Colonic mucosa (tissue), 4 donors: ENCODE data around the gene TRMT44. TPM values are rescaled to one million over a fixed set of nuclear protein-coding genes. Genes with fewer than 3 reads are reported as not detected.

Experiments used
- DNase-seq: peaks from one replicate; pipeline ENCODE4 v3.0.0-alpha.2; 2020
- H3K27ac ChIP-seq: fragments of 200-600 bp; one replicate; pipeline ENCODE4 v1.8.0; 2021
- H3K27me3 ChIP-seq: fragments of 200-600 bp; one replicate; pipeline ENCODE4 v1.8.0; 2021
- H3K36me3 ChIP-seq: fragments of 200-600 bp; one replicate; pipeline ENCODE4 v1.8.0; 2021
- H3K4me1 ChIP-seq: fragments of 200-600 bp; one replicate; pipeline ENCODE4 v1.8.0; 2021; ENCODE audit warnings: mild to moderate bottlenecking
- H3K4me3 ChIP-seq: fragments of 200-600 bp; one replicate; pipeline ENCODE4 v1.8.0; 2021
- H3K9ac ChIP-seq, 2 donors: one replicate each; pipeline ENCODE4 v1.7.0; 2013; ENCODE audit warnings: control low read depth in 2 of 2, low read depth in 2 of 2, low read length in 2 of 2
- H3K9me3 ChIP-seq: fragments of 200-600 bp; one replicate; pipeline ENCODE4 v1.8.0; 2021
- intact Hi-C: fragments of 100-400 bp; cut with DNase I; formaldehyde crosslinking; loops from one replicate; pipeline ENCODE4 v1.14.1; 2022
- total RNA-seq, 2 donors: library from RNA; stranded (reverse); fragmentation: NEBNext Ultra II Directional in 1 of 2; extraction: Animal tissue kit (Norgen Biotek cat#: 25700) in 1 of 2; gene quantifications; one replicate each; pipeline ENCODE4 v1.2.1, GENCODE V29; 2021
- TF ChIP-seq, protein P1 (sequence below): fragments of 200-600 bp; IDR thresholded peaks from one replicate; pipeline ENCODE4 v1.8.0; 2022; ENCODE audit warnings: antibody characterized with exemption, mild to moderate bottlenecking
- donor health status: healthy.
- donor health status: DM: no; HTN: no; CAD: no.
- donor health status: DM: no; HTN: no; CAD: no.

The TRMT44 gene
- total RNA-seq, 2 donors from 2014 or later: 10.3 to 15.6 TPM

DNA sequence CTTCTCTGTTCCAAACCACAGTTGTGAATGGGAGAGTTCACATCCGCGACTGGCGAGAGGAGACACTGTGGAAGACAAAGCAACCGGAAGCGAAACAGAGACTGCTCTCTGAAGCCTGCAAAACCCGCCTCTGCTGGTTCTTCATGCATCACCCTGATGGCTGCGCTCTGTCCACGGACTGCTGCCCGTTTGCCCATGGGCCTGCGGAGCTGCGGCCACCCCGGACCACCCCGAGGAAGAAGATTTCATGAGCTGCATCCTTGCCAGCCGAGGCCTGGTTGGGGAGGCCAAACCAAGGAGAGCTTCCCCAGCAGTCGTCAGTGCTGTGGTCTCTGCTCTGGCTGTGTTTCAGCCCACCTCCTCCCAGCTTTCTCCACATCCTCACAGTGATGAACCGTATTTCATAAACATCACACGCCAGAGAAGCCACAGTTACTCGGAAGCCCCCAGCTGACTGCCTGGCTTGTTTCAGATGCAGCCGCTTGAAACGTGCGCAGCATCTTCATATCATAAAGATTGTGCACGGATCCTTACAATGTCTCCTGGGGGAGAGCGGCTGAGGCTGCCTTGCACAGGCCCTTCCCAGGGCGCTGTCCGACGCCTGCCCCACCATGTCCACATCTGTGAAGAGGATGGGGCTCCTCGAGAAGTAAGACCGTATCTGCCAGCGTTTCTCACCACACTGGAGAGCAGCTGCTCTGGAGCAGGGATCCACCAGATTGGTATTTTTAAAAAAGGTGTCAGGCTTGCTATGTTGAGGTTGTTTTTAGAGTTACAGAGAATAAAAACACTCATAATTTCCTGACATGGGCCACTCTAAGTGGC is 35.4 kb downstream of the TRMT44 start:
- no peaks in the 10 kb centered on the region for H3K27me3 ChIP-seq
- intact Hi-C loops: no loop called here
- no peak overlapping the region for H3K27ac ChIP-seq

DNA sequence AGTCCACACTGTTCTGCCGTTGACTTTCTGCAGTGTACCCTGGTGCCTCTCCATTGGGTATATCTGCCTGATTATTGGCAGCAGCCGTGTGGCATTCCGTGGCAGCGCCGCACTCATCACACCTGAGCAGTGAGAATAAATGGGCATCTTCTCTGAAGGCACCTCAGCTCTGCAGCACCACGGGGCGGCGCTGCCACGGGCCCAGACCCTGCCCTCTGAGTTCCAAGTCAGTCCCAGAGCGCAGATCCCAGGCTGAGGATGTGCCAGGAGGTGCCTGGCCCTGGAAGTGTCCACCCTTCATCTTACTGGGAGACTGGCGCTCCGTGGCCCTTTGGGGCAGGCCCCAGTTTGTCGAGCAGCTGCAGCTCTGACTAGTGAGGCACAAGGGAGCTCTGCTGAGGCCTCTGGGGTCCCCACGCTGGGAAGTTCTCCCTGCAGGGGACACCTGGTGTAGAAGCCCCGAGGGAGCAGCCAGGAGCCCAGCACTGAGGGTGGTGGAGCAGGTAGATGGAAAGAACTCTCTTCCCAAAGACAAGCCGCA is 36.6 kb downstream of the TRMT44 start:
- H3K27ac ChIP-seq: no peak overlapping the region
- no peak overlapping the region for H3K9ac ChIP-seq
- H3K36me3 ChIP-seq: no peaks in the 10 kb centered on the region
- H3K27me3 ChIP-seq: no peaks in the 10 kb centered on the region
- TF ChIP-seq, protein P1, sequence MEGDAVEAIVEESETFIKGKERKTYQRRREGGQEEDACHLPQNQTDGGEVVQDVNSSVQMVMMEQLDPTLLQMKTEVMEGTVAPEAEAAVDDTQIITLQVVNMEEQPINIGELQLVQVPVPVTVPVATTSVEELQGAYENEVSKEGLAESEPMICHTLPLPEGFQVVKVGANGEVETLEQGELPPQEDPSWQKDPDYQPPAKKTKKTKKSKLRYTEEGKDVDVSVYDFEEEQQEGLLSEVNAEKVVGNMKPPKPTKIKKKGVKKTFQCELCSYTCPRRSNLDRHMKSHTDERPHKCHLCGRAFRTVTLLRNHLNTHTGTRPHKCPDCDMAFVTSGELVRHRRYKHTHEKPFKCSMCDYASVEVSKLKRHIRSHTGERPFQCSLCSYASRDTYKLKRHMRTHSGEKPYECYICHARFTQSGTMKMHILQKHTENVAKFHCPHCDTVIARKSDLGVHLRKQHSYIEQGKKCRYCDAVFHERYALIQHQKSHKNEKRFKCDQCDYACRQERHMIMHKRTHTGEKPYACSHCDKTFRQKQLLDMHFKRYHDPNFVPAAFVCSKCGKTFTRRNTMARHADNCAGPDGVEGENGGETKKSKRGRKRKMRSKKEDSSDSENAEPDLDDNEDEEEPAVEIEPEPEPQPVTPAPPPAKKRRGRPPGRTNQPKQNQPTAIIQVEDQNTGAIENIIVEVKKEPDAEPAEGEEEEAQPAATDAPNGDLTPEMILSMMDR: no peak
- DNase-seq: no peak
- intact Hi-C loops: no loop called here
- no peaks in the 10 kb centered on the region for H3K9me3 ChIP-seq
- H3K4me3 ChIP-seq: no peak overlapping the region
- H3K4me1 ChIP-seq: no peaks in the 10 kb centered on the region

More for the DNA sequence above, 35.4 kb downstream of the TRMT44 start:
- TF ChIP-seq, protein P1: no peak
- Histone ChIP-seq H3K9ac (no peak overlapping the region), H3K9me3 (no peaks in the 10 kb centered on the region), H3K36me3 (no peaks in the 10 kb centered on the region), H3K4me1 (no peaks in the 10 kb centered on the region), H3K4me3 (no peak overlapping the region)
- DNase-seq: no peak

DNA sequence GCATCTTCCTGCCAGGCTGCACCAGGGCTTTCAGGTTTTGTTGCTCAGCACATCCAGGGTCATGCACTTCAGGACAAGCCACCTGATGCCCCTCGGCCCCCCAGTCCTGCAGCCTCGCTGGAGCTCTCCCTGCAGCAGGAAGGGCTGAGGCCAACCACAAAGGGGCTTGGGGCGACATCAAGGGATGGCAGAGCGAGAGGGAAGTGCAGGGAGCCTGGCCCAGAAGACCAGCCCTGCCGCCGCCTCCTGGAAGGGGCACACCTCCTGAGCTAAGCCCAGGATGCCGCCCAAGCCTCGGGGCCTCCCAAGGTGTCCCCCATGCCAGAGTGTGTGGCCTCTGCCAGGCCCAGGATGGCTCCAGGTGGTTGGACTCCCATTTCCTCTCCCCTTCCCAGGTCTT is 37.1 kb downstream of the TRMT44 start:
- intact Hi-C loops: no loop called here
- H3K4me1 ChIP-seq: no peaks in the 10 kb centered on the region
- no peaks in the 10 kb centered on the region for H3K36me3 ChIP-seq
- no peak for DNase-seq
- no peak overlapping the region for H3K9ac ChIP-seq
- no peak overlapping the region for H3K4me3 ChIP-seq
- H3K27me3 ChIP-seq: no peaks in the 10 kb centered on the region
- TF ChIP-seq, protein P1: no peak
- no peak overlapping the region for H3K27ac ChIP-seq
- no peaks in the 10 kb centered on the region for H3K9me3 ChIP-seq

DNA sequence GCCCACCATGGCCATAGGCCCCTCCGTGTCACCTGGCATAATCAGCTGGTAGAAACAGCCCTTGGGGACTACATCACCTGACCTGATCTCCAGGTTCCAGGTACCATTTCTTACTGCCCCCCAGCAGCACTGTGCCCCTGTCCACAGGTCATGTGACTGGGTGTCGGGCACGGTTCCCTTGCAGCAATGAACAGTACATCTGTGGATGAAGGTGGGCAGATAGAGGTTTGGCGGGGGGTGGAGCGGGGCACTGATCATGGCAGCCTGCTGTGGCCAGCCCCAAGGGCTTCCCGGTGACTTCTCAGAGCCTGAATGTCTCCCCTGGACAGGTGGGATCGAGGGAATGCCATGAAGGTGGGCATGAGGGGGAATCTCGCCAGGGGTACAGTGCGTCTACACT is 37.8 kb downstream of the TRMT44 start:
- H3K9ac ChIP-seq: no peak overlapping the region
- no peak for DNase-seq
- H3K27me3 ChIP-seq: no peaks in the 10 kb centered on the region
- H3K36me3 ChIP-seq: no peaks in the 10 kb centered on the region
- TF ChIP-seq, protein P1: no peak
- intact Hi-C loops: no loop called here
- no peak overlapping the region for H3K4me3 ChIP-seq
- no peak overlapping the region for H3K27ac ChIP-seq
- H3K4me1 ChIP-seq: no peaks in the 10 kb centered on the region
- no peaks in the 10 kb centered on the region for H3K9me3 ChIP-seq

DNA sequence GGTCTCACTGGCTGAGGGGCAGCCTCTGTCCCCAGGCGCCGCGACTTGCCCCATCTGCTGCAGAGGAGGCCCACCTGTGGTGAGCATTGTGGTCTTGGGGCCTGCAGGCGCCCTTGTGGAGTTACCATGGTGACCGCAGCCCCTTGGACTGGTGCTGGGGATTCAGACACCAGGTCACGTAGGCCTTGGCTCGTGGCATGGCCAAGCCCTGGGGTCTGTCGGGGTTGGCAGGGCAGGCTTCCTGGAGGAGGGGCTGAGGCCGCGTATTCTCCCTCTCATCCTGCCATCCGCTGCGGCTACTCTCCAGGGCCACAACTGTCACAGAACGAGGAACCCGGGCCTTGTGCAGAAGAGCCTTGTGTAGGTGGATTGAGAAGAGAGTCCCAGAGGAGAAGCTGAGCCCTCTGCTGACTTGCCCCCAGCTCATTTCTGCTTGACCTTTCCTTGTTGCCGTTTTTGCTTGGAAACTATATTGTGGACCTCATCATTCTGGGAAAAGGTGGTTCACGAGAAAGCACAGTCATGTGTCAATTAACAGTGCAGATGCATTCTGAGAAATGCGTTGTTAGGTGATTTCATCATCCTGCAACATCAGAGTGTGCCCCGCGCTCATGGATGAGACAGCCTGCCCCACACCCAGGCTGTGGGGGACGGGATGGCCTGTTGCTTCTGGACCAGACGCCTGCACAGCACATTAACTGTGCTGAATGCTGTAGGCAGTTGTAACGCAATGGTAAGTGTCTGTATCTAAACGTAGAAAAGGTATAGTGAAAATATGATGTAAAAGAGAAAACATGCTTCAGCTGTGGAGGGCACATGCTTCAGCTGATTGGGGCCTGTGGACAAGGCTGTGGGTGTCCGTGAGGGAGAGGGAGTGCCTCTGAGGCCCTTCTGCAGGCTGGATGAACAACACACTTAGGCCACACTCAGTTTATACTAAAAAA is 38.5 kb downstream of the TRMT44 start:
- Histone ChIP-seq H3K4me1 (no peaks in the 10 kb centered on the region), H3K27me3 (no peaks in the 10 kb centered on the region), H3K9ac (no peak overlapping the region), H3K36me3 (no peaks in the 10 kb centered on the region), H3K27ac (no peak overlapping the region), H3K4me3 (no peak overlapping the region), H3K9me3 (no peaks in the 10 kb centered on the region)
- TF ChIP-seq, protein P1: no peak
- no peak for DNase-seq
- intact Hi-C loops: no loop called here
